Measurements from ENCODE around the gene OAT.
A peak's percentile ranks its signal among the peaks of the same experiment; 100 is the strongest.
"Not testable (repeated sequence)": the region's sequence is repeated elsewhere in the genome, so short reads cannot be mapped to it uniquely, and the experiment has no call there.

The OAT gene

GRCh38 chr10:124446830-124447750, 28.4 kb upstream of the OAT start:
- no peak for DNase-seq

- not testable (repeated sequence) for DNase-seq
Observed at GRCh38 chr10:124441694-124442093, 23.0 kb upstream of the OAT start.

GRCh38 chr10:124436191-124436638, 17.5 kb upstream of the OAT start:
- no peak for DNase-seq

- DNase-seq, result not testable (repeated sequence)
Observed at GRCh38 chr10:124435683-124436082, 17.0 kb upstream of the OAT start.

- DNase-seq, result no peak
Observed at GRCh38 chr10:124433461-124433860, 14.7 kb upstream of the OAT start.

GRCh38 chr10:124430077-124430476, 11.4 kb upstream of the OAT start:
- no peak for DNase-seq

- DNase-seq, result no peak
Observed at GRCh38 chr10:124429576-124429975, 10.9 kb upstream of the OAT start.

- DNase-seq, result no peak
Observed at GRCh38 chr10:124428207-124428777, 9.6 kb upstream of the OAT start.

- no peak for DNase-seq
Observed at GRCh38 chr10:124425227-124425962, 6.7 kb upstream of the OAT start.

- no peak for DNase-seq
Observed at GRCh38 chr10:124423813-124424212, 5.1 kb upstream of the OAT start.

- DNase-seq, result no peak
Observed at GRCh38 chr10:124422742-124423141, 4.0 kb upstream of the OAT start.

- no peak for DNase-seq
Observed at GRCh38 chr10:124420254-124420653, 1.5 kb upstream of the OAT start.

GRCh38 chr10:124419635-124420034, 912 bp upstream of the OAT start:
- DNase-seq, result no peak

- DNase-seq, result peak; percentile 9
Observed at GRCh38 chr10:124417895-124418725, 613 bp downstream of the OAT start.

- no peak for DNase-seq
Observed at GRCh38 chr10:124416733-124417132, 2.0 kb downstream of the OAT start.

GRCh38 chr10:124415210-124415609, 3.5 kb downstream of the OAT start:
- no peak for DNase-seq

- DNase-seq, result no peak
Observed at GRCh38 chr10:124414076-124414475, 4.6 kb downstream of the OAT start.

- no peak for DNase-seq
Observed at GRCh38 chr10:124409696-124410095, 9.0 kb downstream of the OAT start.

- no peak for DNase-seq
Observed at GRCh38 chr10:124408357-124408756, 10.4 kb downstream of the OAT start.

- no peak for DNase-seq
Observed at GRCh38 chr10:124407456-124407855, 11.3 kb downstream of the OAT start.

GRCh38 chr10:124403548-124403947, 15.2 kb downstream of the OAT start:
- DNase-seq, result peak; percentile 24

- DNase-seq, result no peak
Observed at GRCh38 chr10:124402273-124402672, 16.4 kb downstream of the OAT start.

- DNase-seq, result no peak
Observed at GRCh38 chr10:124401633-124402032, 17.1 kb downstream of the OAT start.
